Heart right ventricle (tissue), 16 donors: ENCODE measurements around the gene ZFP92. TPM values are rescaled to one million over a fixed set of nuclear protein-coding genes. Genes with fewer than 3 reads are reported as not detected.

Experiments used
- ATAC-seq, 8 donors: fragments of 200-7000 bp; cut with Tn5 transposase; one replicate each; pipeline ENCODE4 v1.9.1; 2020; ENCODE audit warnings: mild to moderate bottlenecking in 8 of 8, moderate library complexity in 8 of 8, moderate number of reproducible peaks in 1 of 8
- DNase-seq, 2 donors: peaks; one replicate each; pipeline ENCODE4 v3.0.0-alpha.2; 2020
- H3K27ac ChIP-seq, 10 donors: fragments of 200-600 bp; sonication (generic) in 2 of 10; one replicate each; pipeline versions ENCODE4 v1.5.0 to v1.8.0; 2020 to 2022; ENCODE audit warnings: mild to moderate bottlenecking in 3 of 10
- H3K27me3 ChIP-seq, 7 donors: fragments of 200-600 bp; one replicate each; pipeline ENCODE4 v1.8.0; 2021 to 2022; ENCODE audit warnings: mild to moderate bottlenecking in 2 of 7
- H3K36me3 ChIP-seq, 9 donors: fragments of 200-600 bp; sonication (generic) in 1 of 9; one replicate each; pipeline versions ENCODE4 v1.5.0 to v1.8.0; 2020 to 2022; ENCODE audit warnings: mild to moderate bottlenecking in 2 of 9
- H3K4me1 ChIP-seq, 9 donors: fragments of 200-600 bp; sonication (generic) in 1 of 9; one replicate each; pipeline versions ENCODE4 v1.5.0 to v1.8.0; 2020 to 2022; ENCODE audit warnings: mild to moderate bottlenecking in 4 of 9
- H3K4me3 ChIP-seq, 10 donors: fragments of 200-600 bp; sonication (generic) in 2 of 10; one replicate each; pipeline versions ENCODE4 v1.5.0 to v1.8.0; 2020 to 2022; ENCODE audit warnings: mild to moderate bottlenecking in 7 of 10, moderate library complexity in 2 of 10
- H3K9me3 ChIP-seq, 11 donors: fragments of 200-600 bp in 10 of 11; sonication (generic) in 2 of 11; one replicate each; pipeline versions ENCODE4 v1.5.0 to v1.8.0; 2013 to 2022; ENCODE audit warnings: mild to moderate bottlenecking in 2 of 11, control low read depth in 1 of 11, moderate library complexity in 1 of 11
- WGBS, 2 donors: extraction: QIAGEN DNeasy Blood & Tissue Kit; methylation state at CpG; one replicate each; pipeline ENCODE4 v1.1.7; 2013; ENCODE audit warnings: inconsistent platforms in 1 of 2; 5-methylcytosine and 5-hydroxymethylcytosine counted together
- intact Hi-C, 10 donors: fragments of 100-400 bp; cut with DNase I; formaldehyde crosslinking; loops; one replicate each; pipeline versions ENCODE4 v1.11.1 to v1.14.2; 2022
- polyA plus RNA-seq, 2 donors: library from polyadenylated mRNA; stranded (reverse); fragments of 200-250 nt; gene quantifications; one replicate each; pipeline ENCODE4 v1.2.3, GENCODE V29; 2013
- total RNA-seq, 10 donors: library from RNA; stranded (reverse); fragmentation: NEBNext Ultra II Directional in 3 of 10; extraction: Animal tissue kit (Norgen Biotek cat#: 25700) in 3 of 10; gene quantifications; one replicate each; pipeline versions ENCODE4 v1.2.1 to v1.2.4, GENCODE V29; 2021 to 2023
- TF ChIP-seq, protein P1 (sequence below), 9 donors: fragments of 200-600 bp; sonication (generic) in 2 of 9; IDR thresholded peaks; one replicate each; pipeline versions ENCODE4 v1.5.0 to v1.8.0; 2021 to 2022; ENCODE audit warnings: antibody characterized with exemption in 9 of 9, mild to moderate bottlenecking in 5 of 9, moderate library complexity in 1 of 9
- donor health status: Arrhythmogenic right ventricular cardiomyopathy.
- donor health status: ischemic (EF 13 %, LVEDD 7.1; RV severe dilation, severe dysfunction).
- donor health status: healthy with polysubstance abuse.
- donor health status: DM: no; HTN: yes; CAD: no.
- donor health status: DM: no; HTN: no; CAD: no.
- donor health status: ischemic (EF 25% LVEDD 6.9; RV normal size, moderate dysfunction).
- donor health status: ischemic (EF 25% LVEDD 5.7; RV mildly dilated, moderate dysfunction).
- donor health status: healthy.
- donor health status: DM: yes; HTN: yes; CAD: no.
- donor health status: Ischemic cardiomyopathy.
- donor health status: ischemic (EF 35%, LVEDD 5.7; RV mildly dilated, moderate dysfunction).
- donor health status: nonischemic (EF 11% LVEDD 7.7; RV severe dilation, severe dysfunction).
- donor health status: DM: yes; HTN: yes; CAD: no.
- donor health status: PGD.
- donor health status: ischemic (EF 29% LVEDD 5.4; RV normal size, mild dysfunction).
- donor health status: nonischemic (EF 23%, LVEDD 6.1; RV moderate dilation, normal function).

Gene ZFP92
- total and polyA plus RNA-seq, 12 donors, result 0.17 to 1.6 (median 0.44) TPM

DNA sequence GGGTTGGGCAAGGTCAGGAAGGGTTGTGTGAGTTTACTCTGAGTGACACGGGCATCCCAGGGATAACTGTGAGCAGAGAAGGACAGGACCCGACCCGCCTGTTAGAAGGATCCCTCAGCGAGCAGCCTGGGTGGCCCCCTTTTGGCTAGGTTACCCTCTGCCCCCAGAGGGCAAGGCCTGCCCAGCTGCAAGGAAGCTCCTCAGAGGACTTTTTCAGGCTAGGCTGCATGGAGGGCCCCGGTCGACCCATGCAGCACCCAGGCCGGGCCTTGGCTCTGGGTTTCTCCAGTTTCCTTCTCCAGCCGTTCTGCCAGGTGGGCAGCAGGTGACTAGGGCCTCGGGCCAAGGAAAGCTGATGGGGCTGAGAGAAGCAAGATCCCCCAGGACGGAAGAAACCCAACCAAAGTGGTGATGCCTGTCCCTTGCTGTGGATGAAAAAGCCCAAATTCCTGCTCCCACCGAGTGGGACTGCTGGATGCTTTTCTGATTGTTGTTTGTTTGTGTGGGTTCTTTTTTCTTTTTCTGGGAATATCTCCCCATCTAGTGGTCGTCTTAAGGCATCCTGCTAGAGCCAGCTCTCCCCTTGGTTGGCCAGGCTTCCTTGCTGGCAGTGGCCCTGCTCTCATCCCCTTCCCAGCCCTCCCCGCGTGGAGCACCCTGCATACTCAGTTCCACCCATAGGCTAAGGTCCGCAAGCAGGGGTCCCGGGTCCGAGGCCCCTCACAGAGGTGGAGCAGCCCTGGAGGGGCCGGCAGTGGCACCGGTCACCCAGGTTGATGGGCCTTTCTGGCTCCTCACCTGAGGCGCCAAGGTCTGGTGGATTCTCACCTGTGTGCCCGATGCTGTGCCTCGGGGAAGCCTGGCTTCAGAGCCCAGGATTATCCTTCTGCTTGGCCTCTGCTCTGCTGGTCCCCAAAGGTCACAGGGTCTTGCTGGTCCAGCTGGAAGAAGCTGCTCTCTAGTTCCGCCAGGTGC lies 1.8 kb downstream of the ZFP92 start:
- WGBS, 2 donors, result 82% methylated on average over 20 to 23 of the region's 23 CpGs
- TF ChIP-seq, protein P1, sequence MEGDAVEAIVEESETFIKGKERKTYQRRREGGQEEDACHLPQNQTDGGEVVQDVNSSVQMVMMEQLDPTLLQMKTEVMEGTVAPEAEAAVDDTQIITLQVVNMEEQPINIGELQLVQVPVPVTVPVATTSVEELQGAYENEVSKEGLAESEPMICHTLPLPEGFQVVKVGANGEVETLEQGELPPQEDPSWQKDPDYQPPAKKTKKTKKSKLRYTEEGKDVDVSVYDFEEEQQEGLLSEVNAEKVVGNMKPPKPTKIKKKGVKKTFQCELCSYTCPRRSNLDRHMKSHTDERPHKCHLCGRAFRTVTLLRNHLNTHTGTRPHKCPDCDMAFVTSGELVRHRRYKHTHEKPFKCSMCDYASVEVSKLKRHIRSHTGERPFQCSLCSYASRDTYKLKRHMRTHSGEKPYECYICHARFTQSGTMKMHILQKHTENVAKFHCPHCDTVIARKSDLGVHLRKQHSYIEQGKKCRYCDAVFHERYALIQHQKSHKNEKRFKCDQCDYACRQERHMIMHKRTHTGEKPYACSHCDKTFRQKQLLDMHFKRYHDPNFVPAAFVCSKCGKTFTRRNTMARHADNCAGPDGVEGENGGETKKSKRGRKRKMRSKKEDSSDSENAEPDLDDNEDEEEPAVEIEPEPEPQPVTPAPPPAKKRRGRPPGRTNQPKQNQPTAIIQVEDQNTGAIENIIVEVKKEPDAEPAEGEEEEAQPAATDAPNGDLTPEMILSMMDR (IDR thresholded peaks at IDR 0.05), result peak in 1 of 9 donors; percentile 12
- peaks cover 0 to 17% (median 0%) of the 10 kb centered on the region in 9 donors for H3K4me1 ChIP-seq
- intact Hi-C loops, result no loop called here
- no peaks in the 10 kb centered on the region for H3K9me3 ChIP-seq
- peak overlapping the region in 1 of 10 donors; percentile 25 for H3K27ac ChIP-seq
- H3K4me3 ChIP-seq, result peak overlapping the region in 6 of 10 donors; percentile 46 to 61 (median 56)
- ATAC-seq, result no peak
- DNase-seq, result no peak
- no peaks in the 10 kb centered on the region for H3K36me3 ChIP-seq
- H3K27me3 ChIP-seq, result peaks cover 0 to 18% (median 0%) of the 10 kb centered on the region in 7 donors

DNA sequence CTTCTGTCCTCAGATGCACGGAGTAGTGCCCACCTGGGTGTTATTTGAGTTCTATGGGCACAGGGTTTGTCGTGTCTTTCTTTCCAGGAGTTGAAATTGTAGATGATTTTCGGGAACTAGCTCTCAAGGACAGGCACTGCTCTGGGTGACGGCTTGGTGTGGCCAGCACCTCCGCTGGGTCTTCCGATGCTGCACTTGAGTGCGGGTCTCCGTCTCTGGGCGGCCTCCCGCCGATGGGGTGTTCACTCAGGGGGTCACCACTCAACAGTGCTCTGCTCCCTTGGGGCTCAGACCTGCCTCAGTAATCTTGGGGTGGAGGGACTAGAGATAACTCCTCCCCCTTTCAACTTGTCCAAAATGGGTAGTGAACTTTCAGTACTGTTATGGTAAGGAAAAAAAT lies 2.5 kb downstream of the ZFP92 start:
- Histone ChIP-seq H3K4me3 (no peak overlapping the region), H3K27me3 (peaks cover 0 to 18% (median 0%) of the 10 kb centered on the region in 7 donors), H3K27ac (peak overlapping the region in 1 of 10 donors; percentile 25), H3K9me3 (no peaks in the 10 kb centered on the region), H3K4me1 (peaks cover 0 to 17% (median 0%) of the 10 kb centered on the region in 9 donors), H3K36me3 (no peaks in the 10 kb centered on the region)
- 84 to 86% methylated on average over 10 to 11 of the region's 11 CpGs for WGBS, 2 donors
- TF ChIP-seq, protein P1 (IDR thresholded peaks at IDR 0.05), result no peak
- no peak for ATAC-seq
- intact Hi-C loops, result no loop called here
- no peak for DNase-seq

DNA sequence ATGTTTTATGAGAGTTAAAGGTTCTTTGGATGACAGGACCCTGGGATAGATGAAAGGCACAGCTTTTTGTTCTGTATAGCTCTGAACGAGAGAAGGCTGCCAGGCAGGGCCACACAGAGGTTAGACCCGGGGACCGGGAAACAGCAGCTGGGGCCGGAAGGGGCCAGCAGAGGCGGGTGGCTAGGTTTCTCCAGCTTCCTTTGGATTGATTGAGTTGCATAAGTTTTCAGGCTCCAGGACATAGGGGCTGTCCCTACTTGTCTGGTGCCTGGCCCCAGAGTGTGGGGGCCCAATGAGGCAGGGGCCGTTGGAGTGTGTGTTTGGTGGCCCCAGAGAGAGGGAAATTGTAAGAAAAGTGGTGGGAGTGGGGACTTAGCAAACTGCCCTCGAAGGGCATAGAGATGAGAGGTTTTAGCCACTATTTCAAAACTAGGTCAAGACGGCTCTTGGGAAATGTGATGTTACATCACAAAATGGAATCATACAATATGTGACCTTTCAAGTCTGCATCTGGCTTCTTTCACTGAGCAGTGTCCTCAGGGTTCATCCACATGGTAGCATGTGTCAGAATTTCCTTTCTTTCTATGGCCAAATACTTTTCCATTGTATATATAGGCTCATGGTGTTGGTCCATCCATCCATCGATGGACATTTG lies 3.7 kb downstream of the ZFP92 start:
- Histone ChIP-seq H3K27ac (peak overlapping the region in 4 of 10 donors; percentile 4 to 44 (median 20)), H3K9me3 (no peaks in the 10 kb centered on the region), H3K36me3 (no peaks in the 10 kb centered on the region), H3K4me3 (no peak overlapping the region), H3K4me1 (peaks cover 0 to 17% (median 0%) of the 10 kb centered on the region in 9 donors), H3K27me3 (peaks cover 0 to 18% (median 0%) of the 10 kb centered on the region in 7 donors)
- WGBS, 2 donors, result 55 to 73% methylated on average over 9 of the region's 9 CpGs
- DNase-seq (peak in 1 of 2 donors; percentile 35), ATAC-seq (peak in 6 of 8 donors; percentile 29 to 65 (median 50))
- TF ChIP-seq, protein P1 (IDR thresholded peaks at IDR 0.05), result no peak
- intact Hi-C loops, result no loop called here

DNA sequence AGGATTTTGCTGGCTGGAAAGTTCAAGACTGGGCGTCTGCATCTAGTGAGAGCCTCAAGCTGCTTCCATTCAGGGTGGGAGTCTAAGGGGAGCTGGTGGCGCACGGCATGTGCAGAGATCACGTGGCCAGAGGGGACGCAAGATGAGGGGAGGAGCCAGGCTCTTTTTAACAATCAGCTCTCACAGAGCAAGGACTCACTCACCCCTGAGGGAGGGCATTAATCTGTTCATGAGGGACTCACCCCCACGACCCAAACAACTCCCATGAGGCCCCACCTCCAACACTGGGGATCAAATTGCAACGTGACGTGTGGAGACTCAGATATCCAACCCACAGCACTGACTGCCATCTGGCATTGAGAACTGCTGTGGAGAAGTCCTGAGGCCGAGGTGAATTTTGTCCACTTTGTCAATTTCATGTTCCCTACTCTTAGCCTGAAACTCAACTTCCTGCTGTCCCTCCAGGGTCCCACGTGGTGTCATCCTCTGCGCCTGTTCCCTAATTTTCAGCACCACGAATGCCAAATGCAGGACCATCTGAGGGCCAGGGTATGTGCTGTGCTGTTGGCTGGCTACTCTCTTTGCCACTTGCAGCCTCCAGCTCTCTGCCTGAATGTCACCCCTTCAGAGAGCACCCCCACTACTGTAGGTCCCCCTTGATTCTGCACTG lies 5.6 kb downstream of the ZFP92 start:
- 33 to 43% methylated on average over 12 of the region's 12 CpGs for WGBS, 2 donors
- peaks cover 0 to 14% (median 0%) of the 10 kb centered on the region in 9 donors for H3K4me1 ChIP-seq
- H3K4me3 ChIP-seq, result no peak overlapping the region
- peak overlapping the region in 1 of 10 donors; percentile 33 for H3K27ac ChIP-seq
- TF ChIP-seq, protein P1 (IDR thresholded peaks at IDR 0.05), result no peak
- no peaks in the 10 kb centered on the region for H3K9me3 ChIP-seq
- peak in 3 of 8 donors; percentile 7 to 27 (median 11) for ATAC-seq
- DNase-seq, result no peak
- intact Hi-C loops, result no loop called here
- no peaks in the 10 kb centered on the region for H3K36me3 ChIP-seq
- peaks cover 0 to 18% (median 0%) of the 10 kb centered on the region in 7 donors for H3K27me3 ChIP-seq
